Measurements from ENCODE around the gene ZNF804B.

ZNF804B gene

GRCh38 chr7:88759230-88760135, at the start of gene ZNF804B:
ZNF804B (plus strand) TSS chr7:88759700; CDS start chr7:88759977, 277 bp downstream.
- DNase-seq (ENCODE audit: low spot score): no peak

- DNase-seq (ENCODE audit: low spot score): no peak
Measured at GRCh38 chr7:88735920-88736319, 23.6 kb upstream of the ZNF804B start.

- no peak for DNase-seq (ENCODE audit: low spot score)
Measured at GRCh38 chr7:88737632-88738031, 21.9 kb upstream of the ZNF804B start.

GRCh38 chr7:88746126-88746525, 13.4 kb upstream of the ZNF804B start:
- DNase-seq (ENCODE audit: low spot score): no peak

- DNase-seq (ENCODE audit: low spot score): no peak
Measured at GRCh38 chr7:88756802-88757201, 2.7 kb upstream of the ZNF804B start.

- no peak for DNase-seq (ENCODE audit: low spot score)
Measured at GRCh38 chr7:88757371-88757770, 2.1 kb upstream of the ZNF804B start.

GRCh38 chr7:88758381-88759229, 895 bp upstream of the ZNF804B start:
- DNase-seq (ENCODE audit: low spot score): no peak

GRCh38 chr7:88760136-88760515, 626 bp downstream of the ZNF804B start:
- no peak for DNase-seq (ENCODE audit: low spot score)

GRCh38 chr7:88761779-88762178, 2.3 kb downstream of the ZNF804B start:
- DNase-seq (ENCODE audit: low spot score): no peak

- DNase-seq (ENCODE audit: low spot score): no peak
Measured at GRCh38 chr7:88771417-88771816, 11.9 kb downstream of the ZNF804B start.

GRCh38 chr7:88772776-88773175, 13.3 kb downstream of the ZNF804B start:
- no peak for DNase-seq (ENCODE audit: low spot score)

- no peak for DNase-seq (ENCODE audit: low spot score)
Measured at GRCh38 chr7:88775838-88776237, 16.3 kb downstream of the ZNF804B start.

- no peak for DNase-seq (ENCODE audit: low spot score)
Measured at GRCh38 chr7:88787777-88788176, 28.3 kb downstream of the ZNF804B start.

GRCh38 chr7:88789480-88790064, 30.1 kb downstream of the ZNF804B start:
- peak; percentile 40 for DNase-seq (ENCODE audit: low spot score)

GRCh38 chr7:88791891-88792290, 32.4 kb downstream of the ZNF804B start:
- no peak for DNase-seq (ENCODE audit: low spot score)

GRCh38 chr7:88792361-88792760, 32.9 kb downstream of the ZNF804B start:
- DNase-seq (ENCODE audit: low spot score): no peak

- no peak for DNase-seq (ENCODE audit: low spot score)
Measured at GRCh38 chr7:88795553-88795952, 36.1 kb downstream of the ZNF804B start, which contains the start of gene TEX47. TEX47 (minus strand) TSS chr7:88795737; CDS start chr7:88794942, 795 bp downstream.

- no peak for DNase-seq (ENCODE audit: low spot score)
Measured at GRCh38 chr7:88801046-88801445, 41.5 kb downstream of the ZNF804B start.

- DNase-seq (ENCODE audit: low spot score): no peak
Measured at GRCh38 chr7:88806280-88807037, 47.0 kb downstream of the ZNF804B start.

GRCh38 chr7:88818552-88818951, 59.1 kb downstream of the ZNF804B start:
- no peak for DNase-seq (ENCODE audit: low spot score)

- no peak for DNase-seq (ENCODE audit: low spot score)
Measured at GRCh38 chr7:88826222-88826621, 66.7 kb downstream of the ZNF804B start.
